HepG2 (cell line): Measurements from ENCODE around the gene ZDHHC14. TPM values are rescaled to one million over a fixed set of nuclear protein-coding genes. Genes with fewer than 3 reads are reported as not detected.
A peak's percentile ranks its signal among the peaks of the same experiment; 100 is the strongest.

ENCODE experiments used
- ARHGAP35 ChIP-seq: sonication (generic); formaldehyde crosslinking; IDR thresholded peaks from 2 replicates; pipeline ENCODE4 v1.9.0; 2022; ENCODE audit warnings: mild to moderate bottlenecking, inconsistent platforms, moderate library complexity, missing genetic modification reagents, borderline replicate concordance
- ATAD3A ChIP-seq: sonication (generic); formaldehyde crosslinking; IDR thresholded peaks from 2 replicates; pipeline ENCODE4 v1.4.0; 2020; ENCODE audit warnings: missing genetic modification reagents
- CBX1 ChIP-seq: IDR thresholded peaks from one replicate; pipeline ENCODE4 v1.6.1; 2016; ENCODE audit warnings: antibody characterized with exemption, low read depth
- CCDC6 ChIP-seq: sonication (generic); formaldehyde crosslinking; IDR thresholded peaks from 2 replicates; pipeline ENCODE4 v1.8.1; 2022; ENCODE audit warnings: mild to moderate bottlenecking, missing genetic modification reagents, moderate library complexity
- ETV5 ChIP-seq: IDR thresholded peaks from 2 replicates; pipeline ENCODE4 v1.6.1; 2018; ENCODE audit warnings: missing biosample characterization, missing genetic modification reagents, inconsistent platforms, borderline replicate concordance
- HNRNPLL ChIP-seq: fragments of 200-400 bp; formaldehyde crosslinking; IDR thresholded peaks from 2 replicates; pipeline ENCODE4 v1.6.1; 2017; ENCODE audit warnings: mild to moderate bottlenecking, low read depth, low read length; ENCODE audit not compliant: poor library complexity, severe bottlenecking
- LCORL ChIP-seq, 2 experiments: fragments of 450-650 bp in 1 of 2; sonication (generic) in 1 of 2; formaldehyde crosslinking in 1 of 2; IDR thresholded peaks; 2 replicates each; pipeline versions ENCODE4 v1.5.0 to v1.6.1; 2017 to 2020; ENCODE audit warnings: antibody characterized with exemption in 1 of 2, missing genetic modification reagents in 1 of 2
- NFIB ChIP-seq: sonication (generic); formaldehyde crosslinking; IDR thresholded peaks from 2 replicates; pipeline ENCODE4 v1.9.0; 2021; ENCODE audit warnings: missing genetic modification reagents, mild to moderate bottlenecking, borderline replicate concordance
- SUZ12 ChIP-seq: fragments of 150-350 bp; IDR thresholded peaks from 2 replicates; pipeline ENCODE4 v1.6.1; 2014; ENCODE audit warnings: low read depth, low read length
- ZBTB20 ChIP-seq: sonication (generic); formaldehyde crosslinking; IDR thresholded peaks from 2 replicates; pipeline ENCODE4 v1.8.1; 2023; ENCODE audit warnings: missing genetic modification reagents, low read depth, mild to moderate bottlenecking, borderline replicate concordance
- ZBTB25 ChIP-seq: IDR thresholded peaks from 2 replicates; pipeline ENCODE4 v1.6.1; 2018; ENCODE audit warnings: missing genetic modification reagents
- ZNF225 ChIP-seq: sonication (generic); formaldehyde crosslinking; IDR thresholded peaks from 2 replicates; pipeline ENCODE4 v1.4.0; 2020; ENCODE audit warnings: mild to moderate bottlenecking, missing genetic modification reagents
- ZNF235 ChIP-seq: sonication (generic); formaldehyde crosslinking; IDR thresholded peaks from 2 replicates; pipeline ENCODE4 v1.8.1; 2023; ENCODE audit warnings: mild to moderate bottlenecking, missing genetic modification reagents, borderline replicate concordance
- ZNF501 ChIP-seq: sonication (generic); formaldehyde crosslinking; IDR thresholded peaks from 2 replicates; pipeline ENCODE4 v1.5.1; 2020; ENCODE audit warnings: mild to moderate bottlenecking, moderate library complexity, missing genetic modification reagents
- ZNF569 ChIP-seq: sonication (generic); formaldehyde crosslinking; IDR thresholded peaks from 2 replicates; pipeline ENCODE4 v1.5.0; 2020; ENCODE audit warnings: mild to moderate bottlenecking, missing genetic modification reagents, moderate library complexity, borderline replicate concordance
- ZNF792 ChIP-seq: IDR thresholded peaks from 2 replicates; pipeline ENCODE4 v1.6.1; 2016
- ZNF839 ChIP-seq: sonication (generic); formaldehyde crosslinking; IDR thresholded peaks from 2 replicates; pipeline ENCODE4 v1.4.0; 2020; ENCODE audit warnings: missing genetic modification reagents, mild to moderate bottlenecking, borderline replicate concordance
- ZXDC ChIP-seq: sonication (generic); formaldehyde crosslinking; IDR thresholded peaks from 2 replicates; pipeline ENCODE4 v1.5.0; 2020; ENCODE audit warnings: mild to moderate bottlenecking, missing genetic modification reagents
- polyA plus RNA-seq, 8 experiments: library from polyadenylated mRNA; depleted of rRNA in 3 of 8; stranded (reverse) in 7 of 8; unstranded in 1 of 8; fragments of >200 nt; fragmentation: Illumina TruSeq in 4 of 8; extraction: Trizol in 4 of 8; gene quantifications; 2 replicates each; pipeline versions ENCODE4 v1.2.1 to v1.2.3, GENCODE V29; 2011 to 2016; ENCODE audit warnings: low read depth in 4 of 8, missing spikeins in 1 of 8, mixed read lengths in 1 of 8; ENCODE audit not compliant: insufficient read depth in 1 of 8
- total RNA-seq, 5 experiments: library from RNA; depleted of rRNA; stranded (reverse); fragments of >200 nt; fragmentation: Illumina TruSeq; extraction: Trizol; gene quantifications; 2 replicates each; pipeline ENCODE4 v1.2.3, GENCODE V29; 2016; ENCODE audit warnings: low read depth in 1 of 5
- TF ChIP-seq, protein P1 (sequence below): sonication (generic); formaldehyde crosslinking; IDR thresholded peaks from 2 replicates; pipeline ENCODE4 v1.4.0; 2020; ENCODE audit warnings: mild to moderate bottlenecking, missing genetic modification reagents
- TF ChIP-seq, protein P2 (sequence below): sonication (generic); formaldehyde crosslinking; IDR thresholded peaks from 2 replicates; pipeline ENCODE4 v1.8.0; 2022; ENCODE audit warnings: missing genetic modification reagents, mild to moderate bottlenecking, borderline replicate concordance

The ZDHHC14 gene
- total and polyA plus RNA-seq, 2 of the 13 experiments (the other 11 are each of a cell fraction or from before 2014, with no cell fraction given): 3.7 to 9.5 TPM

- no peak for TF ChIP-seq ZNF569 (CRISPR knock-in tag)
- TF ChIP-seq HNRNPLL: no peak
- TF ChIP-seq NFIB: no peak
- TF ChIP-seq, protein P1, sequence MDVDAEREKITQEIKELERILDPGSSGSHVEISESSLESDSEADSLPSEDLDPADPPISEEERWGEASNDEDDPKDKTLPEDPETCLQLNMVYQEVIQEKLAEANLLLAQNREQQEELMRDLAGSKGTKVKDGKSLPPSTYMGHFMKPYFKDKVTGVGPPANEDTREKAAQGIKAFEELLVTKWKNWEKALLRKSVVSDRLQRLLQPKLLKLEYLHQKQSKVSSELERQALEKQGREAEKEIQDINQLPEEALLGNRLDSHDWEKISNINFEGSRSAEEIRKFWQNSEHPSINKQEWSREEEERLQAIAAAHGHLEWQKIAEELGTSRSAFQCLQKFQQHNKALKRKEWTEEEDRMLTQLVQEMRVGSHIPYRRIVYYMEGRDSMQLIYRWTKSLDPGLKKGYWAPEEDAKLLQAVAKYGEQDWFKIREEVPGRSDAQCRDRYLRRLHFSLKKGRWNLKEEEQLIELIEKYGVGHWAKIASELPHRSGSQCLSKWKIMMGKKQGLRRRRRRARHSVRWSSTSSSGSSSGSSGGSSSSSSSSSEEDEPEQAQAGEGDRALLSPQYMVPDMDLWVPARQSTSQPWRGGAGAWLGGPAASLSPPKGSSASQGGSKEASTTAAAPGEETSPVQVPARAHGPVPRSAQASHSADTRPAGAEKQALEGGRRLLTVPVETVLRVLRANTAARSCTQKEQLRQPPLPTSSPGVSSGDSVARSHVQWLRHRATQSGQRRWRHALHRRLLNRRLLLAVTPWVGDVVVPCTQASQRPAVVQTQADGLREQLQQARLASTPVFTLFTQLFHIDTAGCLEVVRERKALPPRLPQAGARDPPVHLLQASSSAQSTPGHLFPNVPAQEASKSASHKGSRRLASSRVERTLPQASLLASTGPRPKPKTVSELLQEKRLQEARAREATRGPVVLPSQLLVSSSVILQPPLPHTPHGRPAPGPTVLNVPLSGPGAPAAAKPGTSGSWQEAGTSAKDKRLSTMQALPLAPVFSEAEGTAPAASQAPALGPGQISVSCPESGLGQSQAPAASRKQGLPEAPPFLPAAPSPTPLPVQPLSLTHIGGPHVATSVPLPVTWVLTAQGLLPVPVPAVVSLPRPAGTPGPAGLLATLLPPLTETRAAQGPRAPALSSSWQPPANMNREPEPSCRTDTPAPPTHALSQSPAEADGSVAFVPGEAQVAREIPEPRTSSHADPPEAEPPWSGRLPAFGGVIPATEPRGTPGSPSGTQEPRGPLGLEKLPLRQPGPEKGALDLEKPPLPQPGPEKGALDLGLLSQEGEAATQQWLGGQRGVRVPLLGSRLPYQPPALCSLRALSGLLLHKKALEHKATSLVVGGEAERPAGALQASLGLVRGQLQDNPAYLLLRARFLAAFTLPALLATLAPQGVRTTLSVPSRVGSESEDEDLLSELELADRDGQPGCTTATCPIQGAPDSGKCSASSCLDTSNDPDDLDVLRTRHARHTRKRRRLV (CRISPR knock-in tag): no peak
- TF ChIP-seq CBX1: no peak
- no peak for TF ChIP-seq SUZ12
- no peak for TF ChIP-seq ZNF225 (CRISPR knock-in tag)
- peak; percentile 37; the same call in 1 of the 2 replicates for TF ChIP-seq ZBTB20 (CRISPR knock-in tag)
- no peak for TF ChIP-seq ARHGAP35 (CRISPR knock-in tag)
- no peak for TF ChIP-seq ZNF839 (CRISPR knock-in tag)
- TF ChIP-seq CCDC6 (CRISPR knock-in tag): no peak
- TF ChIP-seq ZXDC (CRISPR knock-in tag): no peak
- no peak for TF ChIP-seq ATAD3A (CRISPR knock-in tag)
- no peak for TF ChIP-seq ZNF235 (CRISPR knock-in tag)
- 0 out of 2 replicates have a peak, but pooled peaks have one; percentile 9 for TF ChIP-seq LCORL (IDR thresholded peaks at IDR 0.05)
- peak; percentile 46 for TF ChIP-seq LCORL (CRISPR knock-in tag; IDR thresholded peaks at IDR 0.05)
- peak; percentile 76; the same call in 1 of the 2 replicates for TF ChIP-seq ZNF792 (CRISPR knock-in tag)
- peak; percentile 70 for TF ChIP-seq ZNF501 (CRISPR knock-in tag)
- TF ChIP-seq ETV5 (CRISPR knock-in tag): peak; percentile 33; the same call in 1 of the 2 replicates
- TF ChIP-seq, protein P2, sequence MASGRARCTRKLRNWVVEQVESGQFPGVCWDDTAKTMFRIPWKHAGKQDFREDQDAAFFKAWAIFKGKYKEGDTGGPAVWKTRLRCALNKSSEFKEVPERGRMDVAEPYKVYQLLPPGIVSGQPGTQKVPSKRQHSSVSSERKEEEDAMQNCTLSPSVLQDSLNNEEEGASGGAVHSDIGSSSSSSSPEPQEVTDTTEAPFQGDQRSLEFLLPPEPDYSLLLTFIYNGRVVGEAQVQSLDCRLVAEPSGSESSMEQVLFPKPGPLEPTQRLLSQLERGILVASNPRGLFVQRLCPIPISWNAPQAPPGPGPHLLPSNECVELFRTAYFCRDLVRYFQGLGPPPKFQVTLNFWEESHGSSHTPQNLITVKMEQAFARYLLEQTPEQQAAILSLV (CRISPR knock-in tag): no peak; the same call in 1 of the 2 replicates
- no peak for TF ChIP-seq ZBTB25
Measured at GRCh38 chr6:157513004-157513603, 132.1 kb downstream of the ZDHHC14 start (continued).
